Occipital lobe (tissue), 2 donors: Measurements from ENCODE around the gene MCF2L2. TPM values are rescaled to one million over a fixed set of nuclear protein-coding genes. Genes with fewer than 3 reads are reported as not detected.
"Not testable (repeated sequence)": the region's sequence is repeated elsewhere in the genome, so short reads cannot be mapped to it uniquely, and the experiment has no call there.

ENCODE experiments used
- DNase-seq: peaks from one replicate; lab custom pipeline; 2025; lab: John Stamatoyannopoulos, UW
- total RNA-seq: library from RNA; depleted of rRNA; stranded (reverse); fragments of >200 nt; gene quantifications from one replicate; pipeline ENCODE4 v1.2.3, GENCODE V29; 2014

The MCF2L2 gene
- total RNA-seq, 1 donor from 2014 or later: 34.5 TPM

GRCh38 chr3:183180110-183180783 lies 248.2 kb downstream of the MCF2L2 start:
- no peak for DNase-seq

GRCh38 chr3:183179550-183179908 lies 248.9 kb downstream of the MCF2L2 start:
- DNase-seq: not testable (repeated sequence)

- peak; percentile 56 for DNase-seq
Measured at GRCh38 chr3:183178833-183179549, 249.4 kb downstream of the MCF2L2 start.

GRCh38 chr3:183178512-183178832 lies 249.9 kb downstream of the MCF2L2 start:
- DNase-seq: no peak

DNA sequence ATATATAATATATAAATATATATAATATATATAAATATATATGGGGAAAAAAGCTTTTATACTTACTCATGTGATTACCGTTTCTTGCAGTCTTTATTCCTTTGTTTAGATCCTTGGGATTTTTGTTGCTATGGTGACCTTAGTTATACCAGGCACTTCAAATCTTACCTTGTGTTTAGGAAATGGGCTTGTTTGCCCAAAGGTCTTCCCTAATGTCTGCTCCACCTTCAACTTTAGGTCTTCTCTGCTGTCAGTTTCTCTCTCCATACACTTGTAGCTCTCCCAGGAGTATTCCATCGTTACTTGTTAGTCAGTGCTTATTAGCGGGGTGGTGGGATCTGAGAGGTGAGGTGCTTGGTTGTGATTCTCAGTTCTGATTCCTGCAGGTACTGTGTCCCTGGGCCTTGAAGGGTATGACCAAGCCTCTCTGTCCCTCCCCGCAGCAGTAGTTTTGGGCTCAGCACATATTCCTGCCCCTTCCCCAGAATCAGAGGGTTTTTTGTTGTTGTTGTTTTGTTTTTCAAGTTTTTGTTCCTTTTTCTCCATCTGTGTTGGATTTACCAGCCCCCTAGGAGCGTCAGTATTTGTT lies 256.3 kb downstream of the MCF2L2 start:
- no peak for DNase-seq

DNA sequence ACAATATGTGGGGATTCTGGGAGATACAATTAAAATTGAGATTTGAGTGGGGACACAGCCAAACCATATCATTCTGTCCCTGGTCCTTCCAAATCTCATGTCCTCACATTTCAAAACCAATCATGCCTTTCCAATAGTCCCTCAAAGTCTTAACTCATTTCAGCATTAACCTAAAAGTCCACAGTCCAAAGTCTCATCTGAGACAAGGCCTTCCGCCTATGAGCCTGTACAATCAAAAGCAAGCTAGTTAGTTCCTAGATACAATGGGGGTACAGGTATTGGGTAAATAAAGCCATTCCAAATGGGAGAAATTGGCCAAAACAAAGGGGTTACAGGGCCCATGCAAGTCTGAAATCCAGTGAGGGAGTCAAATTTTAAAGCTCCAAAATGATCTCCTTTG lies 260.4 kb downstream of the MCF2L2 start:
- DNase-seq: not testable (repeated sequence)

DNA sequence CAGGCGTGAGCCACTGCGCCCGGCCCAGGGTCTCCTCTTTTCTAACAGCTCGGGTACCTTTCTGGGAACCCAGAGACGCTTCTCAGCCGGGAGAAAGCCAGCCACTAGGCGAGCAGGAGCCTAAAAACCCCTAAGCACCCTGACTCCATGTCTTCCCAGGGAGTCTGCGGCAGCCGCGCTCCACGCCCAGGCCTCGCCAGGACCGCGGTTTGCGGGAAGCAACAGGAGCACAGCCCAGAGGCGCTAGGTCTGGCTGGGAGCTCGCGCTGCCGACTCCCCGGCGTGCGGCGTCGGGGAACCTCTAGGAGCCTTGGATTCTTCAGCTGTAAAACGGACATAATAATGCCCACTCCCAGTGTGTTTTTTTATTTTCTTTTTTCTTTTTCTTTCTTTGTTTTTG lies 264.9 kb downstream of the MCF2L2 start:
- no peak for DNase-seq

GRCh38 chr3:183161552-183162336 lies 266.7 kb downstream of the MCF2L2 start:
- no peak for DNase-seq

- DNase-seq: no peak
Measured at GRCh38 chr3:183160616-183161015, 267.8 kb downstream of the MCF2L2 start.

DNA sequence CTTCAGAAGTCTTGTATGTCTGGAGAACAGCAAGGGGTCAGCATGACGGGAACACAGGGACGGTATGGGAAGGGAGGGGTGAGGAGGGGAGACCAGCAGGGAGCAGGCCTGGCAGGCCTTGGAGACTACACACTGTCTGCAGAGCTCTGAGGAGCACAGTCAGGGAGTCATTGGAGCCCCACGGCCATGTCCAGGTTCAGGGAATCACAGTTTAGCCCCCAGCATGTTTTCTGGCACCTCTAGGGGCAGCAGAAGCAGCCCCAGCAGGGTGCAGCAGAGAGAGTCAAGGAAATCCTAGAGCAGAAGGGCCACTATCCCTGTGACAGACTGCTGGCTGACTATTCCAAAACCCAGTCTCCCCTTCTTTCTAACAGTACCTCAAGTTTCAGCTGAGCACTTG lies 269.1 kb downstream of the MCF2L2 start:
- no peak for DNase-seq

DNA sequence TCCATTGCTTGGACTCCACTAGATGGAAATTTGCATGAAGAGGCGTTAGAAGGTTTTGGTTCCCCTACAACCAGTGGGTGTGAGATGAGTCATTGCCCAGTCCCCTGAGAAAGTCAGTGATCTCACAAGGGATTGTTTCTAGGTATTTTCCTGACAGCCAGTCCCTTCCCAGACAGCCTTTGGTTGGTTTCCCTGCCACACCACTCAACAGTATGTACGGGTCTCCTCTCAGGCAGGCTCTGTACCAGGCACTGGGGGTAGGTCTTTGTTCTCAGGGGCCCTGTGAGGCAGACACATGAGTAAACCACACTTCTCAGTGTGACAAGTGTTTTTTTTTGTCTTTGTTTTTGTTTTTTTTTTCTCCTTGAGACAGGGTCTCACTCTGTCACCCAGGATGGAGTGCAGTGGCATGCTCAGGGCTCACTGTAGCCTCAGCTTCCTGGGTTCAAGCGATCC lies 269.8 kb downstream of the MCF2L2 start:
- peak; percentile 13 for DNase-seq

- no peak for DNase-seq
Measured at GRCh38 chr3:183158113-183158512, 270.3 kb downstream of the MCF2L2 start.

DNA sequence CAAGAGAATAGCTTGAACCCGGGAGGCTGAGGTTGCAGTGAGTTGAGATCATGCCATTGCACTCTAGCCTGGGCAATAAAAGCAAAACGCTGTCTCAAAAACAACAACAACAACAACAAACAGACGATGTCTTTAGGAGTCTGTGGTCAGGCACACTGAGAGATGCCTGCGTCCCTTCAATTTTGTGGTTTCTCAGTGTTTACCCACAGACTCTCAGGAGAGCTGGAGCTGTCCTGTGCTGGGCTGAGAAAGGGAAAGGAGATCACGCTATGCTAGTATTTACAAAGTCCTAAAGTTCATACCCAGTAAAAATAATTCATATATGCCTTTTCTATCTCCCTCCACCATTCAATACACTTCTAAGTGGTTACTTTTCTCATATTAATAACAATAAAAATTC lies 272.2 kb downstream of the MCF2L2 start:
- no peak for DNase-seq

DNA sequence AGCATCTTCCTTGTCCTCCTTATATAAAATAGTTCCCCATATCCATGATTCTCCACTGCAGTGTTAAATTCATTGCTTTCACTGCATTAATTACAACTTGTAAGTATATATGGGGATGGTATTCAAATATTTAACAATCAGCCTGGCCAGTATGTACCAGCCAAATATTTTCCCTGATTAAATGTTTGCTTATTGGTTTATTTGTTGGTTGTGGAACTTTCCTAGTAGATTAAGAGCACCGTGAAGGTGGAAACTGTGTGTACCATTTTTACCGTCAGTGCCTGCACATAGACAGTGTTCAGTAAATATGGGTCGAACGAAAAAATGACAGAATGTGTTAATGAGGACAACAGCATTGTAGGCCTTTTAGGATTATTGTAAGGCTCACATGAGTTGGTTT lies 272.9 kb downstream of the MCF2L2 start:
- no peak for DNase-seq

DNA sequence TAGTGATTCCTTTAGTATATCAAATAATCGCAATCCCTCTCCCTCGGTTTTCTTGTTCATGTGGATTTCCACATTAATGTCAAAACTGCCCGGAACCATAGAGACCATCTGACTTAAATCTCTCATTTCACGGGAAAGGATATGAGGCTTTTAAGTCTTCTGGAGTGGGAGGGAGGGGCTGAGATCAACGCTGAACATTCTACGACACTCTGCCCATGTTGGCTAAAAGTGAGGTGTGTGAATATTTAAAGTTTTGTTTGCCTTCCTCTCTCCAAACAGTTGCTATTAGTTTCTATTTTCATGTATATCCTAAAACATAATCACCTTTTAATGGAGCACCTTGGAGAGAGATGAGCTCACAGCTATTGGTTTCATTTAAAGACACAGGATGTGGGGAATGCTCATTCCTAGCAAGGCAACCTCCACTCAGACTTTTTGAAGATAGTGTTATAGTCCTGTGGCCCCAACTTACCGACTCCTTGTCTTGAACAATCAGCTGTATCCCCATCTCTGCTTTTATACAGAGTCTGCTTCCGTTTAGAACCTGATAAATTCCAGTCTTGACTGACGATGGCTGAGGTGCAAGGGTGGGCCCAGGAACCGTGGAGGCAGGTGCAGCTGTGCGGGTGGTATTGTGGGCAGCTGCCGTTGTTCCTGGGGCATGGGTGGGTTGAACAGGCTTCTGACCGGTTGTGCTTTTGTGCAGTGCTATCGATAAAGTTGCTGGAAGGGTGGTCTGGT lies 275.0 kb downstream of the MCF2L2 start:
- no peak for DNase-seq

DNA sequence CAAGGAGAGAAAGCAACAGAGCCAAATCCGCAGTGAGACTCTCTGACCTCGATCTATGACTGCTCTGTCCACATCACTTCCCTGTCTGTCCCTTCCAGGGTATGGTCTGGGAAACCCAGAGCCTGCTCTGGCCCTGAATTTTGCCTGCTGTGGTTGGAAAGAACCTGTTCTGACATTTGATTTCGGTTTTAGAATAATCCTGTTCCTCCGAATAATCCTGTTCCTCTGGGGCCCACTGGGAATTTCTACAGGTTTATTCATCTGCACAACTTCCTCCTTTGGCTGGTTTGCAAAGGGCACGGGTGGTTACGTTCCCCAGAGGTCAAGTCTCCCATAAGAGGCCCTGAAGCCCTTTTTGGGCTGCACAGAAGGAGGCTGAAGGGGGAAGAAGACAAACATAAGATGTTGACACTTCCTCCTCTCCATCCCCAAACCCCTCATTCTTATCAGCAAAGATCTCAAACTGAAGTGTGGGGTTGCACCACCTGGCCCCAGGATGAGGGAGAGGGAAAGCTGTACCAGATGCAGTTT lies 276.5 kb downstream of the MCF2L2 start:
- DNase-seq: no peak

DNA sequence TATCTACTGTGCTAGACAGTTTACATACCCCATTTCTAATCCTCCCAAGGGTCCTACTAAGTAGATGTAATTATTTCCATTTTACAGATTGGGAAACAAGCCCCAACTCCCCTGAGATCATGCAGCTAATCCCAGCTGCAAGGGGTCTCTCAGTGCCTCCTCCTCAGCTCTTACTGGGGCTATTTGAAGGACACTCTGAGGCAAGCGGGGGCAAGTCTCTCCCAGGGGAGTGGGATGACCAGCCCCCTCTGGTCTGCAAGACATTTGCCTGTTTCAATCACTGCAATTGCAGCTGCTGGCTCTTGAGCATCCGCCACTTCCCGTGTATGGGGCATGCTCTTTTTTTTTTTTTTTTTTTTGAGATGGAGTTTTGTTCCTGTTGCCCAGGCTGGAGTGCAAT lies 277.3 kb downstream of the MCF2L2 start:
- no peak for DNase-seq

DNA sequence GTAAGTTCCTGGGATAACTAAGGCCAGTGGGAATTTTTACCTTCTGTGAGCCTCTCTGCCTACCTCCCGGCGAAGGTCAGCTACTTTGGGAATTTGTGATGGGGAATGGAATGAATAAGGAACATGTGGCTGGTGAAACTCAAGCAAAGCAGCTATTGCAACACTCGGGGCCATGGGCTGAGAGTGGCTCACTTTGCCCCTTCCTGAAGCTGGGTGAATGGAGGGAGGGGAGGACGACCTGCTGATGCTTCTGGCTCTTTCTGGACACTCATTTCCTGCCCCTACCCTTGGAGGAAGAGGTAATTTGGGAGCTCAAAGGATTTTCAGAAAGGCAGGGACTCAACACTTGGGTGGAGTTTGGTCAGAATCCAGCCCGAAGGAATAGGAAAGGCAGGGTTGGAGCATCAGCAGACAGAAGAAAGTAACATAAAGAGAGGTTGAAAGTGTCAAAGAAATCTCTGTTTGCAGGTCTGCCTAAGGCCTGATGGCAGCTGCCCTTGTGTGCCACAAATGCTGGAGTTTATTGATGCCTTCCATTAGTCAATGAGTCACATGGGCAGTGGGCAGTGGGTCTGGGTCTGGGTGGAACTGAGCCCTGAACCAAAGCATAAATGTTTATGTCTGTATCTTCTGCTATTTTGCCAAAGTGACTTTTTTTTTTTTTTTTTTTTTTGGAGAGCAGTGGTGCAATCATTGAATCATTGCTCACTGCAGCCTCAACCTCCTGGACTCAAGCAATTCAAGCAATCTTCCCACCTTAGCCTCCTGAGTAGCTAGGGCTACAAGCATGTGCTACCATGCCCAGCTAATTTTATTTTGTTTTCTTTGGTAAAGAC lies 278.3 kb downstream of the MCF2L2 start:
- DNase-seq: no peak

DNA sequence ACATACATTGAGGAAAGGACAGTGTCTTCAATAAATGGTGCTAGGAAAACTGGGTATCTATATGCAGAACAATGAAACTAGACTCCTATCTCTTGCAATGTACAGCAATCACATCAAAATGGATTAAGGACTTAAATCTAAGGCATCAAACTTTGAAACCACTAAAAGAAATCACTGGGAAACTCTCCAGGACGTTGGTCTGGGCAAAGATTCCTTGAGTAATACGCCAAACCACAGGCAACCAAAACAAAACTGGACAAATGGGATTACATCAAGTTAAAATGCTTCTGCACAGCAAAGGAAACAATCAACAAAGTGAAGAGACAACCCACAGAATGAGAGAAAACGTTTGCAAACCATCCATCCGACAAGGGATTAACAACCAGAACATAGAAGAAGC lies 280.4 kb downstream of the MCF2L2 start:
- no peak for DNase-seq

DNA sequence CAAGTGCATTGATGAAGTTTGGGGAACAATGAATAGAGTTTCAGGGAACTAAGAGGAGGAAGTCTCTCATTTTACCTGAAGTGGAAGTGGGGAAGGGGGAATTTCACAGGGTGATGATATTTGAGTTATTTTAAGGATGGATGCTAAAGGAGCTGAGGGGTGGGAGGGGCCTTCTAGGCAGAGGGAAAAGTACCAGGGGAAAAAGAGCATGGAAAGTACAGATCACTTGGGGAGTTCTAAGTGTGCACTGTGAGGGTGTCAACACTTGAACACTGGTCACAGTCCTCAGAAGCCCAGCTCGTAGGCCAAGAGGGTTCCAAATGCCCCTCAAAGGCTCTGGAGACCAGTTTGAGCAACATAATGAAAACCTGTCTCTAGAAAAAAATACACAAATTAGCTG lies 284.1 kb downstream of the MCF2L2 start:
- DNase-seq: no peak
